DOHH2 (cell line): ENCODE measurements around the gene MAP4K3.

Experiments
- EZH2phosphoT487 ChIP-seq: fragments of 200-600 bp; sonication (generic); IDR thresholded peaks from 2 replicates; pipeline ENCODE4 v1.6.1; 2017; ENCODE audit warnings: borderline replicate concordance, mild to moderate bottlenecking, antibody characterized with exemption, low read length, moderate library complexity, mixed read lengths
- TF ChIP-seq, protein P1 (sequence below): fragments of 200-600 bp; sonication (generic); IDR thresholded peaks from one replicate; pipeline ENCODE4 v1.5.1; 2014; ENCODE audit warnings: antibody characterized with exemption, mild to moderate bottlenecking, low read depth, low read length; ENCODE audit not compliant: poor library complexity, severe bottlenecking

DNA sequence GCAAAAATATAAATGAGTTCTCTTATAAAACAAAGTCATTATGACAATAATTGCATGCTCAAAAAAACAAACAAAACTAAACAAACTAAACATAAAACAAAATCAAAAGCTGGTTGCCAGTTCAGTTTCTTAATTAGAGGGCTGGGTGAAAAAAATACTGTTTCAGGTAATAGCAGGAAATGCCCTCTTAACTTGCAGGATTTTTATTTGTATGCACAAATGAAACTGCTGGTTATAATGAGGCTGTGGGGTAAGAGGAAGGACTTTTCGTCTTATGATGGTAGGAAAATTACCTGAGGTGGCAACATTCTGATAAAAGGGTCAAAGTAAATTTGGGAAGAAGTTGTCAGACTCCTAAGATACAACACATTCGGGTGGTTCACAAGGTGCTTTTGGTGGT is 171.8 kb downstream of the MAP4K3 start:
- TF ChIP-seq, protein P1, sequence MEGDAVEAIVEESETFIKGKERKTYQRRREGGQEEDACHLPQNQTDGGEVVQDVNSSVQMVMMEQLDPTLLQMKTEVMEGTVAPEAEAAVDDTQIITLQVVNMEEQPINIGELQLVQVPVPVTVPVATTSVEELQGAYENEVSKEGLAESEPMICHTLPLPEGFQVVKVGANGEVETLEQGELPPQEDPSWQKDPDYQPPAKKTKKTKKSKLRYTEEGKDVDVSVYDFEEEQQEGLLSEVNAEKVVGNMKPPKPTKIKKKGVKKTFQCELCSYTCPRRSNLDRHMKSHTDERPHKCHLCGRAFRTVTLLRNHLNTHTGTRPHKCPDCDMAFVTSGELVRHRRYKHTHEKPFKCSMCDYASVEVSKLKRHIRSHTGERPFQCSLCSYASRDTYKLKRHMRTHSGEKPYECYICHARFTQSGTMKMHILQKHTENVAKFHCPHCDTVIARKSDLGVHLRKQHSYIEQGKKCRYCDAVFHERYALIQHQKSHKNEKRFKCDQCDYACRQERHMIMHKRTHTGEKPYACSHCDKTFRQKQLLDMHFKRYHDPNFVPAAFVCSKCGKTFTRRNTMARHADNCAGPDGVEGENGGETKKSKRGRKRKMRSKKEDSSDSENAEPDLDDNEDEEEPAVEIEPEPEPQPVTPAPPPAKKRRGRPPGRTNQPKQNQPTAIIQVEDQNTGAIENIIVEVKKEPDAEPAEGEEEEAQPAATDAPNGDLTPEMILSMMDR = no peak
- TF ChIP-seq EZH2phosphoT487 = no peak
